Measurements from ENCODE around the gene CD34. TPM values are rescaled to one million over a fixed set of nuclear protein-coding genes. Genes with fewer than 3 reads are reported as not detected.

The CD34 gene
- total RNA-seq, 1 donor from 2014 or later: 277 TPM

DNA sequence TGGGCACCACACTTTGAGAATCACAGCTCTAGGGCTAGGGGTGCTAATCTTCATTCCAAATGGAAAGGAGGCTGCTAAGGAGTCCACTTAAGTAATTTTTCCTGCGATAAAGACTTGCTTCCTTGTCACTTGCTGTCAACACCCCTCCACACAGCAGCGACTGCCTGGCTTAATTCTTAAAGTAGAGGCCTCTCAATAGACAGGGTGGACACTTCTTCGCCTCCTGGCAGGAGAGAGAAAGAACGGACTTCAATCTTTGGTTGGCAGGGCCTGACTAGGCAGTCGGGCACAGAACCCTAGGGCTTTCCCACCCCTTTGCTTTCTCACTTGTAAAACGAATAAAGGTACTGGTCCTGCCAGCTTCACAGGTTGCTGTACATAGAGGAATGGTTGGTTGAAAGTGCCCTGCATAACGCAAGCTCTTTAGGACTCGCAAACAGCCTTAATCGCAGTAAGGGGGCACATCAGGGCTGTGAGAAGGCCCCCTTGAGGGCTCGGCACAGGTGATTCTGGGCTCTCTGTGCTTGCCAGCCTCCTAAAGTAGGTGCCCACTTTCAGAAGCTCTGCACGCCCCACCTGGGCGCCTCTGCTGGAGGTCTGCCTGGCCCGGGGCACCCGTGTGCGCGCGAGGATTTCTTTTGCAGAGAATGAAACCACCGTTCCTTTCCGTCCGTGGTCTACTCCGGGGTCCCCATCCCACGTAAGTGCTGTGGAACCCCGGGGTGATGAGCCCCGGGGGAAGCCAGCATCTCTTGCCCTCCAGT lies 47.6 kb upstream of the CD34 start:
- peaks cover 17% of the 10 kb centered on the region for H3K36me3 Mint-ChIP-seq (ENCODE audit: low read depth, unreplicated experiment)
- TF ChIP-seq, protein P1, sequence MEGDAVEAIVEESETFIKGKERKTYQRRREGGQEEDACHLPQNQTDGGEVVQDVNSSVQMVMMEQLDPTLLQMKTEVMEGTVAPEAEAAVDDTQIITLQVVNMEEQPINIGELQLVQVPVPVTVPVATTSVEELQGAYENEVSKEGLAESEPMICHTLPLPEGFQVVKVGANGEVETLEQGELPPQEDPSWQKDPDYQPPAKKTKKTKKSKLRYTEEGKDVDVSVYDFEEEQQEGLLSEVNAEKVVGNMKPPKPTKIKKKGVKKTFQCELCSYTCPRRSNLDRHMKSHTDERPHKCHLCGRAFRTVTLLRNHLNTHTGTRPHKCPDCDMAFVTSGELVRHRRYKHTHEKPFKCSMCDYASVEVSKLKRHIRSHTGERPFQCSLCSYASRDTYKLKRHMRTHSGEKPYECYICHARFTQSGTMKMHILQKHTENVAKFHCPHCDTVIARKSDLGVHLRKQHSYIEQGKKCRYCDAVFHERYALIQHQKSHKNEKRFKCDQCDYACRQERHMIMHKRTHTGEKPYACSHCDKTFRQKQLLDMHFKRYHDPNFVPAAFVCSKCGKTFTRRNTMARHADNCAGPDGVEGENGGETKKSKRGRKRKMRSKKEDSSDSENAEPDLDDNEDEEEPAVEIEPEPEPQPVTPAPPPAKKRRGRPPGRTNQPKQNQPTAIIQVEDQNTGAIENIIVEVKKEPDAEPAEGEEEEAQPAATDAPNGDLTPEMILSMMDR (IDR thresholded peaks at IDR 0.05; ENCODE audit: unreplicated experiment): no peak
- H3K27me3 Mint-ChIP-seq (ENCODE audit: unreplicated experiment): peaks cover 12% of the 10 kb centered on the region
- no peak overlapping the region for H3K27ac Mint-ChIP-seq (ENCODE audit: unreplicated experiment)
- H3K4me1 Mint-ChIP-seq (ENCODE audit: unreplicated experiment): peaks cover 24% of the 10 kb centered on the region
- no peak for DNase-seq (ENCODE audit: low spot score)
- no peak overlapping the region for H3K4me3 Mint-ChIP-seq (ENCODE audit: unreplicated experiment)
- H3K9me3 Mint-ChIP-seq (ENCODE audit: unreplicated experiment): no peaks in the 10 kb centered on the region

GRCh38 chr1:207956986-207957385 lies 46.1 kb upstream of the CD34 start:
- Mint-ChIP-seq H3K4me1 (ENCODE audit: unreplicated experiment) (peaks cover 19% of the 10 kb centered on the region), H3K9me3 (ENCODE audit: unreplicated experiment) (no peaks in the 10 kb centered on the region), H3K27me3 (ENCODE audit: unreplicated experiment) (peaks cover 7% of the 10 kb centered on the region)

DNA sequence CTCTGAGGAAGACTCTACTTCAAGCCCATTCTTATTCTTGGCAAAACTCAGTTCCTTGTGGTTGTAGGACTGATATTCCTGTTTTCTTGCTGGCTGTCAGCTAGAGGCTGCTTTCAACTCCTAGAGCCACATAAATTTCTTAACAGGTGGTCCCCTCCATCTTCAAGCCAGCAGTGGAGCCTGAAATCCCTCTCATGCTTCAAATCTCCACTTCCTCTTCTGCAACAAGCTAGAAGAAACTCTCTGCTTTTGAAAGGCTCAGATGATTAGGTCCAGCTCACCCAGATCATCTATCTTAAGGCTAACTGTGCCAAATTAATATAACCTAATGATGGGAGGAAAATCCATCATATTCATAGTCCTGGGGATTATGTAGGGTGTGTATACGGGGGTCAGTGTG lies 43.2 kb upstream of the CD34 start:
- H3K27me3 Mint-ChIP-seq (ENCODE audit: unreplicated experiment): peaks cover 7% of the 10 kb centered on the region
- DNase-seq (ENCODE audit: low spot score): no peak
- no peak overlapping the region for H3K27ac Mint-ChIP-seq (ENCODE audit: unreplicated experiment)
- H3K4me1 Mint-ChIP-seq (ENCODE audit: unreplicated experiment): peaks cover 15% of the 10 kb centered on the region
- H3K9me3 Mint-ChIP-seq (ENCODE audit: unreplicated experiment): no peaks in the 10 kb centered on the region
- H3K36me3 Mint-ChIP-seq (ENCODE audit: low read depth, unreplicated experiment): peaks cover 13% of the 10 kb centered on the region
- TF ChIP-seq, protein P1 (IDR thresholded peaks at IDR 0.05; ENCODE audit: unreplicated experiment): no peak
- no peak overlapping the region for H3K4me3 Mint-ChIP-seq (ENCODE audit: unreplicated experiment)

More at GRCh38 chr1:207956986-207957385, 46.1 kb upstream of the CD34 start:
- Mint-ChIP-seq H3K27ac (ENCODE audit: unreplicated experiment) (no peak overlapping the region), H3K4me3 (ENCODE audit: unreplicated experiment) (no peak overlapping the region), H3K36me3 (ENCODE audit: low read depth, unreplicated experiment) (peaks cover 13% of the 10 kb centered on the region)
- TF ChIP-seq, protein P1 (IDR thresholded peaks at IDR 0.05; ENCODE audit: unreplicated experiment): no peak
- DNase-seq (ENCODE audit: low spot score): no peak

GRCh38 chr1:207952617-207953542 lies 42.0 kb upstream of the CD34 start:
- Mint-ChIP-seq H3K27ac (ENCODE audit: unreplicated experiment) (no peak overlapping the region), H3K4me3 (ENCODE audit: unreplicated experiment) (no peak overlapping the region), H3K4me1 (ENCODE audit: unreplicated experiment) (peaks cover 15% of the 10 kb centered on the region), H3K9me3 (ENCODE audit: unreplicated experiment) (no peaks in the 10 kb centered on the region), H3K36me3 (ENCODE audit: low read depth, unreplicated experiment) (peaks cover 13% of the 10 kb centered on the region), H3K27me3 (ENCODE audit: unreplicated experiment) (peaks cover 7% of the 10 kb centered on the region)
- TF ChIP-seq, protein P1 (IDR thresholded peaks at IDR 0.05; ENCODE audit: unreplicated experiment): no peak
- no peak for DNase-seq (ENCODE audit: low spot score)
